H1 (cell line): ENCODE data around the gene TBC1D22A.

Experiments used
- CHD2 ChIP-seq: IDR thresholded peaks from 2 replicates; pipeline ENCODE4 v1.6.1; 2012; ENCODE audit warnings: low read length, improper control_type of control experiment
- CTCF ChIP-seq, 3 experiments: IDR thresholded peaks; 1 replicate in 2 of 3; 2 replicates in 1 of 3; pipeline versions ENCODE4 v1.5.1 to v1.6.1; 2011; ENCODE audit warnings: low read length in 3 of 3, mild to moderate bottlenecking in 3 of 3, inconsistent platforms in 2 of 3, low read depth in 1 of 3, moderate library complexity in 1 of 3; ENCODE audit not compliant: insufficient read depth in 1 of 3; ENCODE audit errors: control extremely low read depth in 1 of 3
- GABPA ChIP-seq: IDR thresholded peaks from 2 replicates; pipeline ENCODE4 v1.6.1; 2011; ENCODE audit warnings: mild to moderate bottlenecking, low read length, moderate library complexity, borderline replicate concordance; ENCODE audit not compliant: insufficient read depth
- KDM1A ChIP-seq: fragments of 200-600, 300-600 bp; sonication (generic); IDR thresholded peaks from 2 replicates; pipeline ENCODE4 v1.7.1; 2016; ENCODE audit warnings: mild to moderate bottlenecking, low read length, borderline replicate concordance
- NRF1 ChIP-seq: IDR thresholded peaks from 2 replicates; pipeline ENCODE4 v1.6.1; 2011; ENCODE audit warnings: mild to moderate bottlenecking, low read depth, low read length, improper control_type of control experiment
- POLR2A ChIP-seq, 2 experiments: IDR thresholded peaks; 1 replicate in 1 of 2; 2 replicates in 1 of 2; pipeline ENCODE4 v1.6.1; 2011; ENCODE audit warnings: low read depth in 2 of 2, low read length in 2 of 2, mild to moderate bottlenecking in 2 of 2; ENCODE audit errors: control extremely low read depth in 1 of 2
- RNF2 ChIP-seq: fragments of 200-900, 300-1000 bp; sonication (generic); IDR thresholded peaks from 2 replicates; pipeline ENCODE4 v1.7.1; 2016; ENCODE audit warnings: borderline replicate concordance, low read depth, mild to moderate bottlenecking, antibody characterized with exemption, low read length; ENCODE audit not compliant: poor library complexity, severe bottlenecking; ENCODE audit errors: missing control alignments
- TAF1 ChIP-seq: IDR thresholded peaks from 2 replicates; pipeline ENCODE4 v1.6.1; 2011; ENCODE audit warnings: mild to moderate bottlenecking, low read depth, low read length
- TBP ChIP-seq: IDR thresholded peaks from 2 replicates; pipeline ENCODE4 v1.6.1; 2011; ENCODE audit warnings: low read depth, low read length, improper control_type of control experiment
- TEAD4 ChIP-seq: IDR thresholded peaks from 2 replicates; pipeline ENCODE4 v1.6.1; 2012; ENCODE audit warnings: low read depth, low read length, inconsistent platforms, mixed read lengths

- TF ChIP-seq GABPA, result no peak
- TF ChIP-seq TBP, result no peak
- TF ChIP-seq CHD2, result no peak
- no peak for TF ChIP-seq NRF1
- no peak for TF ChIP-seq POLR2A (IDR thresholded peaks at IDR 0.05; ENCODE audit: control extremely low read depth in 1 of 2, low read depth in 2 of 2, low read length in 2 of 2)
- no peak for TF ChIP-seq RNF2
- TF ChIP-seq CTCF (IDR thresholded peaks at IDR 0.05; ENCODE audit: control extremely low read depth in 1 of 3, insufficient read depth in 1 of 3, low read depth in 1 of 3, low read length in 3 of 3), result no peak
- no peak for TF ChIP-seq KDM1A
- no peak for TF ChIP-seq TEAD4
- no peak for TF ChIP-seq TAF1
Measured at GRCh38 chr22:47094861-47095330, 332.4 kb downstream of the TBC1D22A start.
